Activated naive CD8-positive, alpha-beta T cell treated with anti-CD3 and anti-CD28 coated beads, Interleukin-2, amount 50 U/mL, for 24 hours (primary cell): ENCODE measurements around the gene APBA2.

ENCODE experiments used
- ATAC-seq: fragments of 150-1000 bp; cut with Tn5 transposase; one replicate; pipeline ENCODE4 v1.10.0; 2021
- DNase-seq: peaks from one replicate; pipeline ENCODE4 v3.0.0; 2021
- H3K27ac Mint-ChIP-seq: one replicate; pipeline ENCODE4 v1.8.0; 2021; ENCODE audit warnings: mild to moderate bottlenecking, mixed read lengths
- H3K27me3 Mint-ChIP-seq: one replicate; pipeline ENCODE4 v1.8.0; 2021; ENCODE audit warnings: mixed read lengths
- H3K36me3 Mint-ChIP-seq: one replicate; pipeline ENCODE4 v1.8.0; 2021; ENCODE audit warnings: low read depth, mixed read lengths
- H3K4me1 Mint-ChIP-seq: one replicate; pipeline ENCODE4 v1.8.0; 2021; ENCODE audit warnings: mixed read lengths
- H3K4me3 Mint-ChIP-seq: one replicate; pipeline ENCODE4 v1.8.0; 2021; ENCODE audit warnings: mild to moderate bottlenecking, moderate library complexity, mixed read lengths
- H3K9me3 Mint-ChIP-seq: one replicate; pipeline ENCODE4 v1.8.0; 2021; ENCODE audit warnings: mixed read lengths

Gene APBA2

DNA sequence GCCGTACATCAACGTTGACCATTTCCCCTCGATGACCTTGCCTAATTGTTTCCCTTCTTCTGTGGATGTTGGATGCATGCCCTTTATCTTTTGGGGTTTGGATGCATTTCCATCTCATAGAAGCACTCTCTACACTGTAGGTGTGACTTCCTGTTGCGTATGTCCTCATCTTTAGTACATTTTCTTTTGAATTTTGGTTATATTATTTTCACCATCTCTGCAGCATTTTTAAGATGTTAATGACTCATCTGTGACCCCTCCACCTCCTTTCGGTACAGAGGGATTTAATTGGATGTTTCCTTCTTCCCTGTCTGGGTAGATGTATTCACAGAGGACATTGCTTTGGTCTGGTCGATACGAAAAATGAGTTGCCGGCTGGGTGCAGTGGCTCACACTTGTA, 172.1 kb downstream of the APBA2 start:
- peaks cover 48% of the 10 kb centered on the region for H3K4me1 Mint-ChIP-seq
- H3K4me3 Mint-ChIP-seq = no peak overlapping the region
- no peak overlapping the region for H3K27ac Mint-ChIP-seq
- H3K9me3 Mint-ChIP-seq = no peaks in the 10 kb centered on the region
- ATAC-seq = no peak
- H3K27me3 Mint-ChIP-seq = no peaks in the 10 kb centered on the region
- no peak for DNase-seq
- H3K36me3 Mint-ChIP-seq = peaks cover 5% of the 10 kb centered on the region

DNA sequence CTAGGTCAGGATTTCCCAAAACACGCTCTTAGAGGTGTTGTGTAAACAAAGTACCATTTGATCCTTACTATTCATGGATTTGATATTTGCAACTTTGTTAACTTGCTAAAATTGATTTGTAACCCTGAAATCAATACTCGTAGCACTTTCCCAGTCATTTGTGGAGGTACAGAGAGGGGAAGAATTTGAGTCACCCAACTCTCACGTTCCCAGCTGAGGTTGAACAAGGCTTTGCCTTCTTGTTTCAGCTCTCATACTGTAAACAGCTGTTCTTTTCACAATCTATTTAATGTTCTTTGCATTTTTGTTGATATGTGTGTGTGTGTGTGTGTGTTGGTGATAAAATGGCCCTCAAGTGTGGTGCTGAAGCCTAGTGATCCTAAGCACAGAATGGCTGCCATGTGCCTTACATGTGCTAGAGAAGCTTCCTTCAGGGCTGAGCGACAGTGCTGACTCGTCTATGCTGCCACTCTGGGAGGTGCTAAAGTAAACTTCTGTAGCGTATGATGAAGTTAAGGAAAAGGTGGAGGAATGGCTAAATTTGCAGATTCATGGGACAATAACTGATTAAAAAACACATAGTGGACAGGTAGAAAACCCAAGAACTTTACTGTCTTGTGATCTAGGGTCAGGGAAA, 173.2 kb downstream of the APBA2 start:
- Mint-ChIP-seq H3K9me3 (no peaks in the 10 kb centered on the region), H3K27ac (no peak overlapping the region), H3K4me1 (peaks cover 48% of the 10 kb centered on the region), H3K36me3 (peaks cover 5% of the 10 kb centered on the region), H3K27me3 (no peaks in the 10 kb centered on the region), H3K4me3 (no peak overlapping the region)
- no peak for ATAC-seq
- DNase-seq = no peak

DNA sequence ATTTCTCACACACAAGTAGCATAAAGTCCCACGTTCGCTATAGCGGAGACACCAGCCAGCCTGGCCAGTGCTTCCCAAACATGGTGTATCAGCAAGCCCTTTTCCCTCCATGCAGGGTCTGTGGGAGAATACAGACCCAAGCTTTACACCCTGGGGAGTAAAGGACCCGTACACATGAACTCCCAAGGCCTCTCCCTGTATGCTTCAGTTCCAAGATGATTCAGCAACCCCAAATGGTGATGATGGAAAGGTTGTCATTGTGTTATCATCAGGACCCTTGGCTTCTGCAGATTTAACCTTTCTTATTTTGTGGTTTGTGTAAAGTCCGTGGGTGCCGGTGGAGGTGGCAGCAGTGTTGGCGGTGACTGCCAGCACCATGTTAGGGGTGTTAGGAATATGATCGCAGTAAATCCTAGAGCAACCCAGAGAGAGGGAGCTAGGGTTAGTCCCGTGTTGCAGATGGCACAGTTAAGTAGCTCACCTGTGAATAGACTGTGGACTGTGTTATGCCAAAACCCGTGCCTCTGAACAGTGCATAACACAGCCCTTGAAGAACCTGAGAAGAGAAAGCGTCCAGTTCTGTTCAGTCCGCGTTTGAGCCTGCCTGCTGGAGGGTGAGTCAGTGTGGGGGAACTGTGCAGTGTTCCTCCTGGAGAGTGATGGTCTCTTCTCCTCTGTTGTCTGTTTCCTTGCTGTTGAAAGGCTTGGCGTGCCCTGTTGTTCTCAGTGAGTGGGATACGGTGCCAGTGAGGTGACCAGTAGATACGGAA, 174.3 kb downstream of the APBA2 start:
- ATAC-seq (peak; percentile 62), DNase-seq (no peak)
- Mint-ChIP-seq H3K27me3 (no peaks in the 10 kb centered on the region), H3K4me1 (peaks cover 49% of the 10 kb centered on the region), H3K9me3 (no peaks in the 10 kb centered on the region), H3K4me3 (no peak overlapping the region), H3K36me3 (peaks cover 5% of the 10 kb centered on the region), H3K27ac (peak overlapping the region; percentile 32)

DNA sequence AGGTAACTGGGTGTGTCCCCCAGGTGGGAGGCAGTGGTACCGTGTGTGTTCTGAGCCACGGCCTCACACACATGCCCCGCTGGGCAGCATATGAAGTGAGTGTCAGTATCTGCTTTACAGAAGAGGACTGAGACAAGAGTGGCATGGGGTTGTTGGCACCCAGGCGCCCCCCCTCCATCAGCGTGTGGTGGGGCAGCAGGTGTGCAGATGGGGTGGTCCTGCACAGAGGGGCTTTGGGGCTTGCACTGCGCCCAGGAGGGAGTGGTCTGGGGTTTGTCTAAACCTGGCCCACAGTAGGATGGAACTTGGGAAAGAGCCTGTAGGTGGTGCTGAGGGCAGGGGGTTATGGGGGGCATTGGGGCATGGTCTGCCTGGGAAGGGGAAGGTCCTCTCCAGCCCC, 176.0 kb downstream of the APBA2 start:
- Mint-ChIP-seq H3K4me1 (peaks cover 44% of the 10 kb centered on the region), H3K27me3 (no peaks in the 10 kb centered on the region), H3K27ac (peak overlapping the region; percentile 5), H3K4me3 (no peak overlapping the region), H3K36me3 (peaks cover 5% of the 10 kb centered on the region), H3K9me3 (no peaks in the 10 kb centered on the region)
- ATAC-seq = no peak
- DNase-seq = no peak

DNA sequence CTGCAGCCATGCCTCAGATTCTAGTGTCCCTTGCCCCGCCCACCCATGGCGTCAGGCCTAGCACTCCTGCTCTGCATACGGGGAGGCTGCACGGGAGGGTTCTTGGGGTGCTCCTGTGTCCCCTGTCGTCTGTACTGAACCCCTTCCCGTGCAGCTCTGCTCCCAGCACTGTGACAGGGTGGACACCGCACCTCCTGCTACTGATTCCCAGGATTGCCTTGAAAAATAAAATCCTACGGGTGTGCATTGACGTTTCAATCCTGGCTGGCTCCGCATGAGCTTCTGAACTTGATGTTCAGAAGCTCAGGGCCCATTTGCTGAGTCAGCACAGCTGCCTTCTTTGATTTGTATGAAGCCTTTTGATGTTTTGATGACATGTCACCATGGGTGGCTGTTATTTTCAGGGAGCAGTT, 176.4 kb downstream of the APBA2 start:
- H3K36me3 Mint-ChIP-seq = peaks cover 5% of the 10 kb centered on the region
- no peak overlapping the region for H3K27ac Mint-ChIP-seq
- H3K27me3 Mint-ChIP-seq = no peaks in the 10 kb centered on the region
- ATAC-seq (no peak), DNase-seq (no peak)
- H3K9me3 Mint-ChIP-seq = no peaks in the 10 kb centered on the region
- no peak overlapping the region for H3K4me3 Mint-ChIP-seq
- peaks cover 44% of the 10 kb centered on the region for H3K4me1 Mint-ChIP-seq

DNA sequence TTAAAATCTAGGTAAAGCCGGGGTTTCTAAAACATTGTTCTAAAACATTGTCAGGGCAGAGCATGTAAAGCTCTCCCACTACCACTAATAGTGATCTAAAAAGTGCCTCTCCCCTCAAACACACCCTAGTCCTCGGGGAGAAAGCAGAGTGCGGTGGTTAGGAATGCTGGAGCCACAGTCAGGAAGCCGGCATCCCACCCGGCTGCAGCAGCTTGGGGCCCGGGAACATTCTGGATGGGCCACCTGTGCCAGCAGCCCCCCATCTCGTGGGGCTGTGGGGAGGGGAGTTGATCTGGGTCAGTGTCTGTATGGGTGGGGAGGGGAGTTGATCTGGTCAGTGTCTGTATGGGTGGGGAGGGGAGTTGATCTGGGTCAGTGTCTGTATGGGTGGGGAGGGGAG, 176.9 kb downstream of the APBA2 start:
- Mint-ChIP-seq H3K27ac (no peak overlapping the region), H3K27me3 (no peaks in the 10 kb centered on the region), H3K4me1 (peaks cover 40% of the 10 kb centered on the region), H3K4me3 (no peak overlapping the region), H3K36me3 (peaks cover 5% of the 10 kb centered on the region), H3K9me3 (no peaks in the 10 kb centered on the region)
- DNase-seq (no peak), ATAC-seq (no peak)

DNA sequence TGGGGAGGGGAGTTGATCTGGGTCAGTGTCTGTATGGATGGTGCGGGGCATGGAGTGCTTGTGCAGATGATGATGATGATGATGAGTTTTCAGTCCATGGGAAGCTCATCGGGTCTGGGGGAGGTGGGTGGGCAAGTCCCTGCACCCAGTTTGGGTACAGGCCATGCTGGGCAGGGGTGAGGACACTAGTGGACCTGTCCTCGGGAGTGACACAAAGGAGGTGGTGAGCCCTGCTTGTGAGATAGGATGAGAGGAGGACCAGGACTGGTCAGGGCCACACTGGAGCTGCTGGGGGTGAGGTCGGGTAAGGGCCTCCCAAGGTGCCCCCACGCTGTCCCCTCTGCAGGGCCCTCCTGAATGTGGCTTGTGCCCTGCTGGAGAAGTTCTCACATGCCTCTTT, 177.9 kb downstream of the APBA2 start:
- DNase-seq = no peak
- ATAC-seq = no peak
- Mint-ChIP-seq H3K36me3 (peaks cover 5% of the 10 kb centered on the region), H3K4me3 (no peak overlapping the region), H3K27me3 (no peaks in the 10 kb centered on the region), H3K9me3 (no peaks in the 10 kb centered on the region), H3K4me1 (peaks cover 30% of the 10 kb centered on the region), H3K27ac (no peak overlapping the region)

DNA sequence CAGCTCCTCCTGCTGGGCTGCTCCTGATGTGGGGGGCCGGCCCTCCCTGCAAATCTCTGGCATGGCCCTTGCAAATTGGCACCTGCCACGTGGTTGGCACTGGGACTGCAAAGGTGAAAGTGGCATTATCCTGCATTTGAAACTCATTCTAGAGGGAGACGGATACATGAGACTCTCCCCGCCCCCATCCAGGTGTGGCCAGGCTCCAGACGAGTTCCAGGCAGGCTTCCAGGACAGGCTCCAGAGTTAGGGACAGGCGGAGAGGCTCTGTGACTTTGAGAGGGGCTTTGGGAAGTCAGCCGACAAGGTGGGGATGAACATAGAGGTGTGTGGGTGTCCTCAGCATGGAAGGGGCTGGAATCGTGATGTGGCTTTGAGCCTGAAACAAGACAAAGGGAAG, 178.5 kb downstream of the APBA2 start:
- Mint-ChIP-seq H3K9me3 (peaks cover 5% of the 10 kb centered on the region), H3K27me3 (no peaks in the 10 kb centered on the region), H3K27ac (no peak overlapping the region), H3K4me1 (peaks cover 25% of the 10 kb centered on the region), H3K4me3 (no peak overlapping the region), H3K36me3 (peaks cover 4% of the 10 kb centered on the region)
- ATAC-seq = no peak
- no peak for DNase-seq

DNA sequence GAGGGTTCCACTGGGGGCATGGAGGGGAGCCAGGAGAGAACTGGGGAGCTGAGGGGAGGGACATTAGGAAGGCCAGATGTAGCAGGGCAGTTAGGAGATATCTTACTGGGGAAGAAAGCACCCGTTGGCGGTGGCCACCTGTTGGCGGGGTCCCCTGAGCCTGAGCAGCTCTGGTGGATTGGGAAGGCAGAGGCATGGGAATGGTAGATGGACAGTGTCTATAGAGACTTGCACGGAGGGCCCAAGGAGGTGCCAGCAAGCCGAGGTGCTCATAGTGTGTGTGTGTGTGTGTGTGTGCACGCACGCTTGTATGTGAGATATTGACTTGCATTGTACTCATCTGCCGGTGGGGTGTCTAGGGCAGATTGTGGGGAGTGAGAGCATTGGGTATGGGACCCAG, 179.0 kb downstream of the APBA2 start:
- ATAC-seq = no peak
- Mint-ChIP-seq H3K4me3 (no peak overlapping the region), H3K27ac (no peak overlapping the region), H3K27me3 (no peaks in the 10 kb centered on the region), H3K36me3 (peaks cover 8% of the 10 kb centered on the region), H3K4me1 (peaks cover 22% of the 10 kb centered on the region), H3K9me3 (peaks cover 5% of the 10 kb centered on the region)
- DNase-seq = no peak

DNA sequence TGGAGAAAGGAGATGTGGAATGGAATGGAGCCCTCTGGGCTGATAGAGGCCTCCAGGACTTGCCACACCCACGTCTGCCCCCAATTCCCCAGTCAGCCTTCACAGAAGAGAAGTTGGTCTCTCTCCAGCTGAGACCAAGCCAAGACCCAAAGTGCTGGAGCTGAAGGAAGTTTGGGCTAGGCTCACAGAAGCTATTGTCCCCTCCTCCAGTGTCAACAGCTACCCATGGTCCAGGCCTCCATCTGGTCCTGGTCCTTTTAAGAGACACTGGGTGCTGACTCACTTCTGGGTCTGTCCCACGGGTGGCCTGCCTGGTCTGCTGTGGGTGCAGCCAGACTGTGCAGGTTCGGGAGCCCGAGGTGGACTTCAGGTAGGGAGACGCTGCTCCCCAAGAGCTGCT, 179.8 kb downstream of the APBA2 start:
- no peak overlapping the region for H3K27ac Mint-ChIP-seq

DNA sequence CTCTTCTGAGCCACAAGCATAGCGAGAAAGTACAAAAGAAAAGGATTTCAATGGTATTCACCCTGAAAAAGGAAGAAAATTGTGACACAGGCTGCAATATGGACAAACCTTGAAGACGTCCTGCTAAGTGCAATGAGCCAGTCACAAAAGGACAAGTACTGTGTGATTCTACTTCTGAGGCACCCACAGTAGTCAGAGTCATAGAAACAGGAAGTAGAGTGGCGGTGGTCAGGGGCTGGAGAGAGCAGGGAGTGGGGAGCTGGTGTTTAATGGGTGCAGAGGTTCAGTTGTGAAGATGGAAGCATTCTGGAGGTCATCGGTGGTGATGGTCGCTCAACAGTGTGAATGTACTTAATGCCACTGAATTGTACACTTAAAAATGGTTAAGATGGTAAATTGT, 180.5 kb downstream of the APBA2 start:
- ATAC-seq (no peak), DNase-seq (no peak)
- H3K9me3 Mint-ChIP-seq = peaks cover 5% of the 10 kb centered on the region
- H3K27ac Mint-ChIP-seq = no peak overlapping the region
- peaks cover 13% of the 10 kb centered on the region for H3K4me1 Mint-ChIP-seq
- H3K4me3 Mint-ChIP-seq = no peak overlapping the region
- no peaks in the 10 kb centered on the region for H3K27me3 Mint-ChIP-seq
- H3K36me3 Mint-ChIP-seq = peaks cover 8% of the 10 kb centered on the region

More for the DNA sequence above, 179.8 kb downstream of the APBA2 start:
- no peak for DNase-seq
- peaks cover 5% of the 10 kb centered on the region for H3K9me3 Mint-ChIP-seq
- H3K27me3 Mint-ChIP-seq = no peaks in the 10 kb centered on the region
- H3K4me1 Mint-ChIP-seq = peaks cover 14% of the 10 kb centered on the region
- peaks cover 8% of the 10 kb centered on the region for H3K36me3 Mint-ChIP-seq
- H3K4me3 Mint-ChIP-seq = no peak overlapping the region
- ATAC-seq = no peak

DNA sequence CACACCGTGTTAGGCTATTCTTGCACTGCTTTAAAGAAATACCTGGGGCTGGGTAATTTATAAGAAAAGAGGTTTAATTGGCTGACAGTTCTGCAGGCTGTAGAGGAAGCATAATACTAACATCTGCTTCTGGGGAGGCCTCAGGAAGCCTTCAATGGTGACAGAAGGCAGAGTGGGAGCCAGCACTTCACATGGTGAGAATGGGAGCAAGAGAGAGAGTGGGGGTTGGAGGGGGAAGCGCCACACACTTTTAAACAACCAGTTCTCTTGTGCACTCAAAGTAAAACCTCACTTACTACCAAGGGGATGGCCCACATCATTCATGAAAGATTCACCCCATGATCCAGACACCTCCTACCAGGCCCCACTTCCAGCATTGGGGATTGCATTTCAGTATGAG, 181.1 kb downstream of the APBA2 start:
- H3K9me3 Mint-ChIP-seq = peaks cover 5% of the 10 kb centered on the region
- no peak for DNase-seq
- H3K27ac Mint-ChIP-seq = no peak overlapping the region
- peaks cover 8% of the 10 kb centered on the region for H3K4me1 Mint-ChIP-seq
- ATAC-seq = no peak
- no peak overlapping the region for H3K4me3 Mint-ChIP-seq
- H3K36me3 Mint-ChIP-seq = peaks cover 8% of the 10 kb centered on the region
- no peaks in the 10 kb centered on the region for H3K27me3 Mint-ChIP-seq

DNA sequence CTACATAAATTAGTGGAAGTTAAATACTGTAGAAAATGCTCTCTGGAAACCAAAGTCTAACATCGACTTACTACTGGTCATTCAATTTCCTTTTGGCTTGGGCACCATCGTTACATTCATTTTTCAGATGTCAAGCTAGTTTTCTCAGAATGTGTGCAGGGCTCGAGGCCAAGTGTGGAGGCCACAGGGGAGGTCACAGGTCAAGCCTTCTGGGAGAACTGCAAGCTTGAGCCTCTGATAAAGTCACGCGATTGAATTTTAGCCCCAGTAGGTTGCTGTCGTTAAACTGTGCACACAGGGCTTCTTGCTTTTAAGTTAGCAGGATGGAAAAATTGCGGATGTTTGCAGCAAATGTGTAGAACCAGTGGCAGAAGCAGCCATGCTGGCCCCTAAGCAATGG, 182.2 kb downstream of the APBA2 start:
- no peak overlapping the region for H3K4me3 Mint-ChIP-seq
- DNase-seq = no peak
- H3K27ac Mint-ChIP-seq = no peak overlapping the region
- H3K4me1 Mint-ChIP-seq = peaks cover 8% of the 10 kb centered on the region
- no peaks in the 10 kb centered on the region for H3K27me3 Mint-ChIP-seq
- H3K36me3 Mint-ChIP-seq = peaks cover 8% of the 10 kb centered on the region
- no peak for ATAC-seq
- H3K9me3 Mint-ChIP-seq = peaks cover 5% of the 10 kb centered on the region

DNA sequence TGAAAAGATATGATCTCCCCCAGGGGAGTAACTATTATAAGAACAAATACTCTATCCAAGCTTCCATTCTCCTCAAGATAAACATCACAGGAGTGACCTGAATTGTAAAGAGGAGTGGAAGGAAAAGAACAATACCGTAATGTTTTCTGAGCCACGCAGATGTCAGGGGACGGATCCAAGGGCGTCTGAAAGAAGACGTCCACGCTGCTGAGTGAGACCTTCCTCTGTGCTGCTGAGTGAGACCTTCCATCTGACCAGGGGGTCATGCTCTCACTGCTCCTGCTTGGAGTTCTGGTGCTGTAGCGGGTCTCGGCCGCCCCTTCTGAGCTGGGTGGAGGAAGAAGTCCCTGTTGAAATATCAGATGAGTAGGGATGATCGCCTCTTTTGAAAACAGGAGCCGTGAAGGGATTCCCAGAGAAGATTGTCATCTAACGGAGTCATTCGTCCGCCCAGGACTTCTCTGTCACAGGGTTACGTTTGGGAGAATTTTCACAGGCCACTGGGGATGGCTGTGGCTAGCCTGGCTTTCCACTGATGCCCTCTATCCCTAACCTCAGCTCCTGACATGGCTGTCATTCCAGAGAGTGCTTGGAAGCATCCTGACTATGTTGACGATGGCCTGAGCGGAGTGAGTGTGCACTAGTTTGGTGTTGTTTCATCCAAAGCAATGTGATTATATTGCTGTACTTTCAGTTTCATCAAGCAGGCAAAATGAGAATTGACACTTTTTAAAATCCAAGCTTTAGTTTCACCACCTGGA, 184.9 kb downstream of the APBA2 start:
- ATAC-seq (no peak), DNase-seq (no peak)
- H3K36me3 Mint-ChIP-seq = peaks cover 8% of the 10 kb centered on the region
- peaks cover 5% of the 10 kb centered on the region for H3K9me3 Mint-ChIP-seq
- no peak overlapping the region for H3K4me3 Mint-ChIP-seq
- peaks cover 7% of the 10 kb centered on the region for H3K4me1 Mint-ChIP-seq
- no peak overlapping the region for H3K27ac Mint-ChIP-seq
- no peaks in the 10 kb centered on the region for H3K27me3 Mint-ChIP-seq
